T-helper 1 cell treated with Interleukin-12 subunit alpha and Interleukin-12 subunit beta and Interleukin-4 antibody, amounts not matched to agents 30 ng/mL and 1 ng/mL, for 36 hours (primary cell): ENCODE data around the gene SEPTIN1. TPM values are rescaled to one million over a fixed set of nuclear protein-coding genes. Genes with fewer than 3 reads are reported as not detected.

Experiments
- intact Hi-C: fragments of 100-400 bp; cut with micrococcal nuclease; formaldehyde crosslinking; loops from one replicate; pipeline ENCODE4 v1.15.1; 2024
- total RNA-seq: library from RNA; stranded (reverse); gene quantifications from 2 replicates; pipeline ENCODE4 v1.2.3, GENCODE V29; 2022

Gene SEPTIN1
- total RNA-seq, 1 donor from 2014 or later, result 355 TPM

GRCh38 chr16:30407102-30407803, 24.9 kb upstream of the SEPTIN1 start, which contains the start of gene ZNF771:
Gene ZNF771, plus strand, starts transcription at chr16:30407606. Its CDS starts 448 bp downstream, at chr16:30408054.
- intact Hi-C loops, result loop anchor here (1.0 to 5.0 kb wide), 8 partner anchors 12 to 342 kb away; partner anchors contain the start of genes ALDOA, DCTPP1, MAPK3 and SEPTIN1

GRCh38 chr16:30406795-30407101, 24.4 kb upstream of the SEPTIN1 start:
- intact Hi-C loops, result loop anchor here (1.0 to 5.0 kb wide), 8 partner anchors 11 to 342 kb away; partner anchors contain the start of genes ALDOA, DCTPP1, MAPK3 and SEPTIN1

GRCh38 chr16:30401768-30402425, 19.5 kb upstream of the SEPTIN1 start:
- intact Hi-C loops, result no loop called here

GRCh38 chr16:30399435-30400186, 17.2 kb upstream of the SEPTIN1 start:
- intact Hi-C loops, result no loop called here

GRCh38 chr16:30398661-30399434, 16.5 kb upstream of the SEPTIN1 start:
- intact Hi-C loops, result no loop called here

- intact Hi-C loops, result no loop called here
Observed at GRCh38 chr16:30397776-30398660, 15.7 kb upstream of the SEPTIN1 start.

- intact Hi-C loops, result no loop called here
Observed at GRCh38 chr16:30397056-30397455, 14.7 kb upstream of the SEPTIN1 start.

- intact Hi-C loops, result loop anchor here (1.0 kb wide), 1 partner anchor 18 kb away; no protein-coding TSS in a partner anchor
Observed at GRCh38 chr16:30396627-30397026, 14.3 kb upstream of the SEPTIN1 start.

GRCh38 chr16:30395992-30396585, 13.7 kb upstream of the SEPTIN1 start:
- intact Hi-C loops, result loop anchor here (1.0 kb wide), 3 partner anchors 11 to 26 kb away; partner anchors contain the start of genes TBC1D10B and ZNF771

GRCh38 chr16:30395155-30395991, 13.0 kb upstream of the SEPTIN1 start, which contains the start of gene ZNF48:
Gene ZNF48, plus strand, starts transcription at chr16:30395420. Its CDS starts 375 bp downstream, at chr16:30395795.
- intact Hi-C loops, result loop anchor here (1.0 kb wide), 2 partner anchors 12 to 25 kb away; partner anchors contain the start of genes TBC1D10B and ZNF771

- intact Hi-C loops, result loop anchor here (1.0 kb wide), 2 partner anchors 13 to 24 kb away; partner anchors contain the start of genes TBC1D10B and ZNF771
Observed at GRCh38 chr16:30394592-30395154, 12.3 kb upstream of the SEPTIN1 start.

- intact Hi-C loops, result no loop called here
Observed at GRCh38 chr16:30383521-30383920, 1.2 kb upstream of the SEPTIN1 start.

- intact Hi-C loops, result loop anchor here (1.0 kb wide), 2 partner anchors 11 to 26 kb away; partner anchors contain the start of genes TBC1D10B and ZNF771
Observed at GRCh38 chr16:30381291-30382041, 895 bp downstream of the SEPTIN1 start.

- intact Hi-C loops, result no loop called here
Observed at GRCh38 chr16:30380803-30381208, 1.6 kb downstream of the SEPTIN1 start.

- intact Hi-C loops, result no loop called here
Observed at GRCh38 chr16:30380072-30380802, 2.1 kb downstream of the SEPTIN1 start.

- intact Hi-C loops, result loop anchor here (2.0 kb wide), 2 partner anchors 148 to 314 kb away; partner anchors contain the start of genes ALDOA and ZNF768
Observed at GRCh38 chr16:30379158-30379783, 3.1 kb downstream of the SEPTIN1 start.
